Caco-2 (cell line): ENCODE results near the gene IDH3B. TPM values are rescaled to one million over a fixed set of nuclear protein-coding genes. Genes with fewer than 3 reads are reported as not detected.

Source experiments
- BruUV-seq: library from RNA; stranded (reverse); fragments of 400-500 nt; replicated peaks from 2 replicates; lab custom pipeline; 2021; lab: Mats Ljungman, UMichigan
- CTCF ChIA-PET: fragments of 300-600 bp; sonication (Branson Sonifier 250); formaldehyde crosslinking; loops from one replicate; lab custom pipeline; 2022; ENCODE audit warnings: antibody characterized with exemption; lab: Charles Lee
- POLR2A ChIA-PET: fragments of 300-600 bp; sonication (Branson Sonifier 250); formaldehyde crosslinking; loops from one replicate; lab custom pipeline; 2022; ENCODE audit warnings: antibody characterized with exemption; lab: Charles Lee
- DNase-seq, 2 experiments: peaks; one replicate each; pipeline versions ENCODE4 v3.0.0 to v3.0.0-alpha.2; 2020 to 2022
- H3K27me3 ChIP-seq: replicated peaks from 2 replicates; pipeline ENCODE4 v1.6.0; 2011; ENCODE audit warnings: low read length; ENCODE audit not compliant: control insufficient read depth, insufficient read depth
- H3K36me3 ChIP-seq: 2 replicates; pipeline ENCODE4 v1.5.1; 2011; ENCODE audit warnings: low read length; ENCODE audit not compliant: control insufficient read depth, insufficient read depth
- H3K4me1 ChIP-seq: fragments of 250-450 bp; sonication (Bioruptor Pico); 2 replicates; pipeline ENCODE4 v1.5.1; 2020; ENCODE audit warnings: mild to moderate bottlenecking
- H3K4me3 ChIP-seq: 2 replicates; pipeline ENCODE4 v1.5.1; 2011; ENCODE audit warnings: low read depth, mild to moderate bottlenecking, control low read depth, low read length
- H3K9me3 ChIP-seq: fragments of 250-450 bp; sonication (Bioruptor Pico); 2 replicates; pipeline ENCODE4 v1.5.1; 2020; ENCODE audit warnings: mild to moderate bottlenecking, moderate library complexity
- H3K27ac Mint-ChIP-seq: one replicate; pipeline ENCODE4 v1.8.0; 2022; ENCODE audit warnings: mixed read lengths; ENCODE audit not compliant: unreplicated experiment
- H3K27me3 Mint-ChIP-seq: one replicate; pipeline ENCODE4 v1.8.0; 2022; ENCODE audit warnings: mixed read lengths; ENCODE audit not compliant: insufficient read depth, unreplicated experiment
- H3K36me3 Mint-ChIP-seq: one replicate; pipeline ENCODE4 v1.8.0; 2022; ENCODE audit warnings: mild to moderate bottlenecking, mixed read lengths; ENCODE audit not compliant: insufficient read depth, unreplicated experiment
- H3K4me1 Mint-ChIP-seq: one replicate; pipeline ENCODE4 v1.8.0; 2022; ENCODE audit warnings: low read depth, mixed read lengths; ENCODE audit not compliant: unreplicated experiment
- H3K4me3 Mint-ChIP-seq: one replicate; pipeline ENCODE4 v1.8.0; 2022; ENCODE audit warnings: mild to moderate bottlenecking, moderate library complexity, mixed read lengths; ENCODE audit not compliant: unreplicated experiment
- H3K9me3 Mint-ChIP-seq: one replicate; pipeline ENCODE4 v1.8.0; 2022; ENCODE audit warnings: mixed read lengths; ENCODE audit not compliant: unreplicated experiment
- CTCF ChIP-seq, 2 experiments: fragments of 200-600 bp in 1 of 2; IDR thresholded peaks; 1 replicate in 1 of 2; 2 replicates in 1 of 2; pipeline versions ENCODE4 v1.5.1 to v1.8.0; 2011 to 2022; ENCODE audit warnings: antibody characterized with exemption in 1 of 2, control low read depth in 1 of 2, inconsistent platforms in 1 of 2, low read depth in 1 of 2, low read length in 1 of 2, mild to moderate bottlenecking in 1 of 2, moderate library complexity in 1 of 2; ENCODE audit not compliant: insufficient read depth in 1 of 2, severe bottlenecking in 1 of 2, unreplicated experiment in 1 of 2
- intact Hi-C: fragments of 100-400 bp; cut with micrococcal nuclease; formaldehyde crosslinking; loops from one replicate; pipeline ENCODE4 v1.10.0; 2022; ENCODE audit not compliant: unreplicated experiment
- total RNA-seq: library from RNA; stranded (reverse); gene quantifications from 2 replicates; pipeline ENCODE4 v1.2.3, GENCODE V29; 2022

IDH3B gene
- total RNA-seq, 1 experiment from 2014 or later = 137 TPM

- ChIA-PET CTCF (interaction anchor here (0.6 to 1.0 kb wide), 2 partner anchors 20 to 101 kb away, joined by 3 read pairs; partner anchors contain the start of gene NOP56), POLR2A (no interaction called here)
Observed at GRCh38 chr20:2671977-2672376, 8.0 kb upstream of the IDH3B start.

GRCh38 chr20:2663364-2663886 lies 591 bp downstream of the IDH3B start:
- Mint-ChIP-seq H3K4me3 (peak overlapping the region; percentile 90), H3K36me3 (peaks cover 49% of the 10 kb centered on the region), H3K27ac (peak overlapping the region; percentile 89), H3K4me1 (peaks cover 7% of the 10 kb centered on the region), H3K27me3 (peaks cover 3% of the 10 kb centered on the region), H3K9me3 (no peaks in the 10 kb centered on the region)
- POLR2A ChIA-PET = interaction anchor here (1.8 kb wide), 1 partner anchor 11 kb away, joined by 25 read pairs; the partner anchor contains the start of gene NOP56
- TF ChIP-seq CTCF (IDR thresholded peaks at IDR 0.05; ENCODE audit: insufficient read depth in 1 of 2, low read depth in 1 of 2, low read length in 1 of 2, severe bottlenecking in 1 of 2, unreplicated experiment in 1 of 2) = no peak
- intact Hi-C loops = no loop called here
- H3K9me3 ChIP-seq = no peaks in the 10 kb centered on the region
- H3K27me3 ChIP-seq = no peaks in the 10 kb centered on the region
- CTCF ChIA-PET = no interaction called here
- peaks cover 3% of the 10 kb centered on the region for H3K36me3 ChIP-seq
- no peak for DNase-seq
- BruUV-seq = TSS peak; percentile 47
- peak overlapping the region; percentile 88 for H3K4me3 ChIP-seq
- H3K4me1 ChIP-seq = no peaks in the 10 kb centered on the region; the same call in 1 of the 2 replicates

More at GRCh38 chr20:2671977-2672376, 8.0 kb upstream of the IDH3B start:
- Histone ChIP-seq H3K27me3 (no peaks in the 10 kb centered on the region), H3K9me3 (no peaks in the 10 kb centered on the region), H3K4me1 (no peaks in the 10 kb centered on the region), H3K4me3 (no peak overlapping the region), H3K36me3 (no peaks in the 10 kb centered on the region)
- Mint-ChIP-seq H3K27ac (no peak overlapping the region), H3K36me3 (no peaks in the 10 kb centered on the region), H3K4me1 (no peaks in the 10 kb centered on the region), H3K9me3 (no peaks in the 10 kb centered on the region), H3K27me3 (peaks cover 5% of the 10 kb centered on the region), H3K4me3 (no peak overlapping the region)
- peak in 1 of 2 experiments; percentile 16 for TF ChIP-seq CTCF (IDR thresholded peaks at IDR 0.05; ENCODE audit: insufficient read depth in 1 of 2, low read depth in 1 of 2, low read length in 1 of 2, severe bottlenecking in 1 of 2, unreplicated experiment in 1 of 2)
- intact Hi-C loops = no loop called here
- peak in 1 of 2 experiments; percentile 33 for DNase-seq
- no TSS peak for BruUV-seq

GRCh38 chr20:2659547-2659946 lies 4.5 kb downstream of the IDH3B start:
- Histone ChIP-seq H3K4me3 (no peak overlapping the region), H3K4me1 (no peaks in the 10 kb centered on the region; the same call in 1 of the 2 replicates), H3K9me3 (no peaks in the 10 kb centered on the region), H3K36me3 (peaks cover 23% of the 10 kb centered on the region), H3K27me3 (no peaks in the 10 kb centered on the region)
- peaks cover 87% of the 10 kb centered on the region for H3K36me3 Mint-ChIP-seq
- ChIA-PET CTCF (no interaction called here), POLR2A (no interaction called here)
- H3K27me3 Mint-ChIP-seq = no peaks in the 10 kb centered on the region
- no TSS peak for BruUV-seq
- no peaks in the 10 kb centered on the region for H3K9me3 Mint-ChIP-seq
- peak overlapping the region; percentile 6 for H3K27ac Mint-ChIP-seq
- DNase-seq = no peak
- TF ChIP-seq CTCF (IDR thresholded peaks at IDR 0.05; ENCODE audit: insufficient read depth in 1 of 2, low read depth in 1 of 2, low read length in 1 of 2, severe bottlenecking in 1 of 2, unreplicated experiment in 1 of 2) = no peak
- H3K4me3 Mint-ChIP-seq = no peak overlapping the region
- peaks cover 13% of the 10 kb centered on the region for H3K4me1 Mint-ChIP-seq
- intact Hi-C loops = no loop called here
